Esophagus muscularis mucosa (tissue), 4 donors: ENCODE results near the gene RABEP2. TPM values are rescaled to one million over a fixed set of nuclear protein-coding genes. Genes with fewer than 3 reads are reported as not detected.
"Not testable (repeated sequence)": the region's sequence is repeated elsewhere in the genome, so short reads cannot be mapped to it uniquely, and the experiment has no call there.

ENCODE experiments used
- DNase-seq: peaks from one replicate; pipeline ENCODE4 v3.0.0-alpha.2; 2017; ENCODE audit errors: extremely low spot score
- H3K27ac ChIP-seq, 4 donors: fragments of 200-600 bp; sonication (generic); replicated peaks in 1 of 4; 1 replicate in 3 of 4; 2 replicates in 1 of 4; pipeline ENCODE4 v1.5.1; 2016 to 2019; ENCODE audit warnings: mild to moderate bottlenecking in 1 of 4
- H3K27me3 ChIP-seq, 4 donors: fragments of 200-600 bp; sonication (generic); one replicate each; pipeline versions ENCODE4 v1.5.1 to v1.6.0; 2016 to 2019
- H3K36me3 ChIP-seq, 4 donors: fragments of 200-600 bp; sonication (generic); one replicate each; pipeline ENCODE4 v1.5.1; 2016 to 2019
- H3K4me1 ChIP-seq, 4 donors: fragments of 200-600 bp; sonication (generic); one replicate each; pipeline ENCODE4 v1.5.1; 2016 to 2019
- H3K4me3 ChIP-seq, 4 donors: fragments of 200-600 bp; sonication (generic); 1 replicate in 2 of 4; 2 replicates in 2 of 4; pipeline ENCODE4 v1.5.1; 2016 to 2019; ENCODE audit warnings: mild to moderate bottlenecking in 4 of 4, moderate library complexity in 1 of 4
- H3K9me3 ChIP-seq, 4 donors: fragments of 200-600 bp; sonication (generic); 1 replicate in 3 of 4; 2 replicates in 1 of 4; pipeline ENCODE4 v1.5.1; 2016 to 2019
- CTCF ChIP-seq, 3 experiments: fragments of 200-600 bp in 2 of 3; fragments of 450-650 bp in 1 of 3; sonication (generic) in 2 of 3; IDR thresholded peaks; one replicate each; pipeline ENCODE4 v1.5.1; 2017 to 2019; ENCODE audit warnings: antibody characterized with exemption in 3 of 3, mild to moderate bottlenecking in 2 of 3, moderate library complexity in 1 of 3
- EP300 ChIP-seq: sonication (generic); formaldehyde crosslinking; IDR thresholded peaks from one replicate; pipeline ENCODE4 v1.6.1; 2017; ENCODE audit warnings: antibody characterized with exemption
- POLR2A ChIP-seq: fragments of 450-650 bp; IDR thresholded peaks from one replicate; pipeline ENCODE4 v1.6.1; 2017; ENCODE audit warnings: antibody characterized with exemption, moderate library complexity, mild to moderate bottlenecking, low read depth
- POLR2AphosphoS5 ChIP-seq, 2 donors: sonication (generic); formaldehyde crosslinking; IDR thresholded peaks; one replicate each; pipeline ENCODE4 v1.6.1; 2017; ENCODE audit warnings: antibody characterized with exemption in 2 of 2
- WGBS: methylation state at CpG from one replicate; pipeline ENCODE4 v1.1.5; 2018; 5-methylcytosine and 5-hydroxymethylcytosine counted together
- intact Hi-C: fragments of 100-400 bp; cut with DNase I; formaldehyde crosslinking; loops from one replicate; pipeline ENCODE4 v1.15.1; 2023
- total RNA-seq, 4 donors: library from RNA; depleted of rRNA; stranded (reverse); fragments of >200 nt; gene quantifications; one replicate each; pipeline versions ENCODE4 v1.1.0 to v1.2.1, GENCODE V29; 2016

The RABEP2 gene
- total RNA-seq: 10 to 100 TPM; 15.0 to 27.2 (median 16.7) TPM

DNA sequence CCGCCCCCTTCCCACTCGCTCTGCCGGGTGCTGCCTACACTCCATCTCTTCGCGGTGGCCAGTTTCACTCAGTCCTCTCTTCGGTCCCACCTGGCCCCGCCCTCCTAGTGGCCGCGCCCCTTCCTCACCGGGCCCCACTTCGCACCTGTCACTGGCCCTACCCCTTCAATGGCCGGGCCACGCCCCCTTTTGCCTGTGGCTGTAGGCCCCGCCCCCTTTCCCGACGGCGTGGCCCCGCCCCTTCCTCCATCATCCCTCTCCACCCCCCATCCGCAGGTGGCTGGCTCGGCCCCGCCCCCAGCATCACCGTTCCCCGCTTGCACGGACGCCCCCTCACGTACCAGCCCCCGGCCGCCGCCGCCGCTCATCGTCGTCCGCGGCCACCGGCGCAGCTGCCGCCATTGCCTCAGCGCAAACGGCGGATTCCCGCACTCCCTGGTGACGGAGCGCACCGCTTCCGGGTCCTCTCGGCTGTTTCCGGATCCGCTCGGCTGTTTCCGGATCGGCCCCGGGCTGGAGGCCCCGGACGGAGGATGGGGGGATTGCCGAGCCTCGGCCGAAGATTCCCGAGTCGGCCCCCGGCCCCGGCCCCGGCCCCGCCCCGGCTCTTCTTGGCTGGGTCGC, at the start of gene RABEP2:
Gene RABEP2 (minus strand): TSS at position 477 of the 624 bp plus-strand sequence. CDS start 75 bp downstream, at position 402.
- intact Hi-C loops: no loop called here
- TF ChIP-seq CTCF (IDR thresholded peaks at IDR 0.05) (no peak), POLR2AphosphoS5 (IDR thresholded peaks at IDR 0.05) (peak; percentile 70 to 84), POLR2A (peak; percentile 54)
- WGBS: 4% methylated on average over 19 of the region's 66 CpGs

GRCh38 chr16:28974437-28975157, 49.6 kb upstream of the RABEP2 start, which contains the start of gene SPNS1:
SPNS1 (plus strand) TSS chr16:28974778; CDS start chr16:28975152, 374 bp downstream.
- no peaks in the 10 kb centered on the region for H3K27me3 ChIP-seq
- intact Hi-C loops: no loop called here
- H3K36me3 ChIP-seq: peaks cover 6 to 32% (median 25%) of the 10 kb centered on the region in 4 donors
- 0% methylated on average over 20 of the region's 60 CpGs for WGBS
- H3K27ac ChIP-seq: peak within 1 kb of the TSS; percentile 78 to 86 (median 81)
- peak; percentile 99 for DNase-seq
- peaks cover 18 to 33% (median 23%) of the 10 kb centered on the region in 4 donors for H3K4me1 ChIP-seq
- peak within 1 kb of the TSS; percentile 78 to 97 (median 90) for H3K4me3 ChIP-seq
- TF ChIP-seq EP300 (no peak), POLR2A (no peak), POLR2AphosphoS5 (IDR thresholded peaks at IDR 0.05) (peak; percentile 88 to 97), CTCF (IDR thresholded peaks at IDR 0.05) (no peak)
- H3K9me3 ChIP-seq: no peaks in the 10 kb centered on the region

More for the DNA sequence above, at the start of gene RABEP2:
- H3K36me3 ChIP-seq: peaks cover 0 to 19% (median 8%) of the 10 kb centered on the region in 4 donors
- H3K4me1 ChIP-seq: peaks cover 5 to 18% (median 13%) of the 10 kb centered on the region in 4 donors
- peak; percentile 97 for DNase-seq
- peak within 1 kb of the TSS; percentile 63 to 88 (median 81) for H3K4me3 ChIP-seq
- no peaks in the 10 kb centered on the region for H3K9me3 ChIP-seq
- H3K27ac ChIP-seq: peak within 1 kb of the TSS; percentile 90 to 98 (median 97)
- no peaks in the 10 kb centered on the region for H3K27me3 ChIP-seq

DNA sequence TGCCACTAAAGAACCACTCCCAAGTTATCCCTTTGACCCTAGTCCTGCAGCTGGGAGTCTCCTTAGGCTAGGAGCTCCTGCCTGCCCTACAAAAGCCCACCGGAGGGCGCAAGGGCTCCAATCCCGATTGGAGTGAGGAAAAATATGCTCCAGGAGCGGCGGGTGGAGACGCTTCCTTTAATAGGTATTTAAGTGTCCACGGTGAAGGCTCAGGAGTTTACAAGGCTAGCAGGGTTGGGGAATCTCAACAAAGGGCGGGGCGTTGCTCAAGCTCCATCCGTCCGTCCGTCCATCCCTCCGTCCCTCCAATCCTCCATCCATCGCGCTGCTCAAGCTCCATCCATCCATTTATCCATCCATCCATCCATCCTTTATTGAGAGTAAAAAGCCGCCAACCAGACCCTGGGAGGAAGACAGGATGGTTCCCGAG, 49.0 kb upstream of the RABEP2 start:
- Histone ChIP-seq H3K4me1 (peaks cover 18 to 33% (median 23%) of the 10 kb centered on the region in 4 donors), H3K4me3 (peak overlapping the region; percentile 78 to 97 (median 90)), H3K27ac (peak overlapping the region; percentile 78 to 86 (median 81)), H3K36me3 (peaks cover under 1 to 26% (median 19%) of the 10 kb centered on the region in 4 donors), H3K9me3 (no peaks in the 10 kb centered on the region), H3K27me3 (no peaks in the 10 kb centered on the region)
- under 1% methylated on average over 17 of the region's 17 CpGs for WGBS
- no peak for DNase-seq
- TF ChIP-seq EP300 (no peak), CTCF (IDR thresholded peaks at IDR 0.05) (peak; percentile 55 to 67 (median 58))
- intact Hi-C loops: no loop called here

DNA sequence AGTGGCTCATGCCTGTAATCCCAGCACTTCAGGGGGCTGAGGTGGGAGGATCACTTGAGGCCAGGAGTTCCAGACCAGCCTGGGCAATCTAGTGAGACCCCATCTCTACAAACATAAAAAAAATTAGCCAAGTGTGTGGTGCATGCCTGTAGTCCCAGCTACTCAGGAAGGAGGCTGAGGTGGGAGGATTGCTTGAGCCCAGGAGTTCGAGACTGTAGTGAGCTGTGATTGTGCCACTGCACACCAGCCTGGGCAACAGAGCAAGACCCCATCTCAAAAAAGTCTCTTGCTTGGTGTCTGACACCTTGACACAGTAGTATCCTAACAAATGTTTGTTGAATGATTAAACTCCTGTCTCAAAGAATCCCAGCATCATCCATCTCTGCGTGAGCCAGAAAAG, 44.7 kb upstream of the RABEP2 start:
- H3K36me3 ChIP-seq: peaks cover 0 to 15% (median 13%) of the 10 kb centered on the region in 4 donors
- WGBS: 96% methylated on average over 2 of the region's 2 CpGs
- H3K27ac ChIP-seq, DNase-seq, H3K4me1 ChIP-seq, intact Hi-C loops, H3K27me3 ChIP-seq, H3K4me3 ChIP-seq, H3K9me3 ChIP-seq: not testable (repeated sequence)

DNA sequence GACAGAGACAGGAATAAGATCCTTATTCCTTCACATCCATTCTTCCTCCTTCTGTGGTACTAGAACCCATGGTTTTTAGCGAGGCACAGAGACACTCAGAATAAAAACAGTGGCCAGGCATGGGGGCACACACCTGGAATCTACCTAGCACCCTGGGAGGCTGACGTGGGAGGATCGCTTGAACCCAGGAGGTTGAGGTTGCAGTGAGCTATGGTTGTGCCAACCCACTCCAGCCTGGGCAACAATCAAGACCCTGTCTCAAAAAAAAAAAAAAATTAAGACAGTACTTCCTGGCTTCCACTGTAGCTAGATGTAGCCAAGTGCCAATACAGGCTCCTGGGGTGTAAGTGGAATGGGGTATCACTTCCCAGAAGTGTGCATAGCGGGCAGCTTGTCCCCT, 42.1 kb upstream of the RABEP2 start:
- H3K36me3 ChIP-seq: peaks cover 24 to 40% (median 38%) of the 10 kb centered on the region in 4 donors
- TF ChIP-seq EP300 (no peak), CTCF (IDR thresholded peaks at IDR 0.05) (no peak), POLR2AphosphoS5 (IDR thresholded peaks at IDR 0.05) (no peak), POLR2A (no peak)
- DNase-seq: no peak
- no peaks in the 10 kb centered on the region for H3K27me3 ChIP-seq
- WGBS: 94% methylated on average over 4 of the region's 4 CpGs
- H3K4me3 ChIP-seq: no peak overlapping the region
- intact Hi-C loops: no loop called here
- H3K9me3 ChIP-seq: no peaks in the 10 kb centered on the region
- no peak overlapping the region for H3K27ac ChIP-seq
- H3K4me1 ChIP-seq: no peaks in the 10 kb centered on the region
